ENCODE measurements around the gene FNIP2. TPM values are rescaled to one million over a fixed set of nuclear protein-coding genes. Genes with fewer than 3 reads are reported as not detected.

The FNIP2 gene
- total RNA-seq, 3 donors from 2014 or later (not counting 1 experiment from before 2014, with no cell fraction given), result 19.4 to 22.6 (median 21.8) TPM

- intact Hi-C loops (cut with micrococcal nuclease), result no loop called here
- no peaks in the 10 kb centered on the region for H3K4me1 Mint-ChIP-seq
- Histone ChIP-seq H3K27ac (ENCODE audit: low read length) (no peak overlapping the region), H3K36me3 (ENCODE audit: control insufficient read depth, insufficient read depth, low read length) (no peaks in the 10 kb centered on the region), H3K4me1 (ENCODE audit: control insufficient read depth, insufficient read depth, low read length) (no peaks in the 10 kb centered on the region), H3K9me3 (ENCODE audit: control insufficient read depth, insufficient read depth, low read length) (no peaks in the 10 kb centered on the region), H3K27me3 (ENCODE audit: control insufficient read depth, insufficient read depth, low read length) (no peaks in the 10 kb centered on the region), H3K4me3 (ENCODE audit: low read length) (no peak overlapping the region)
- DNase-seq (no peak), ATAC-seq (no peak)
- TF ChIP-seq CTCF (IDR thresholded peaks at IDR 0.05), result no peak
- H3K27ac Mint-ChIP-seq, result no peak overlapping the region
- no peaks in the 10 kb centered on the region for H3K27me3 Mint-ChIP-seq (ENCODE audit: low read depth in 2 of 2)
- WGBS (ENCODE audit: insufficient coverage), result 83% methylated on average over 1 of the region's 2 CpGs
- H3K4me3 Mint-ChIP-seq, result no peak overlapping the region
- H3K36me3 Mint-ChIP-seq, result no peaks in the 10 kb centered on the region
- H3K9me3 Mint-ChIP-seq, result no peaks in the 10 kb centered on the region
These were observed 143.6 kb downstream of the FNIP2 start for GRCh38 chr4:158912390-158912789.

GRCh38 chr4:158912806-158913205, 144.0 kb downstream of the FNIP2 start:
- TF ChIP-seq CTCF (IDR thresholded peaks at IDR 0.05), result no peak
- Mint-ChIP-seq H3K27ac (no peak overlapping the region), H3K27me3 (ENCODE audit: low read depth in 2 of 2) (no peaks in the 10 kb centered on the region), H3K4me3 (no peak overlapping the region), H3K36me3 (no peaks in the 10 kb centered on the region), H3K9me3 (no peaks in the 10 kb centered on the region), H3K4me1 (no peaks in the 10 kb centered on the region)
- 60% methylated on average over 6 of the region's 6 CpGs for WGBS (ENCODE audit: insufficient coverage)
- no peaks in the 10 kb centered on the region for H3K27me3 ChIP-seq (ENCODE audit: control insufficient read depth, insufficient read depth, low read length)
- no peaks in the 10 kb centered on the region for H3K9me3 ChIP-seq (ENCODE audit: control insufficient read depth, insufficient read depth, low read length)
- intact Hi-C loops (cut with micrococcal nuclease), result no loop called here
- no peaks in the 10 kb centered on the region for H3K4me1 ChIP-seq (ENCODE audit: control insufficient read depth, insufficient read depth, low read length)
- H3K36me3 ChIP-seq (ENCODE audit: control insufficient read depth, insufficient read depth, low read length), result no peaks in the 10 kb centered on the region
- no peak overlapping the region for H3K4me3 ChIP-seq (ENCODE audit: low read length)
- no peak overlapping the region for H3K27ac ChIP-seq (ENCODE audit: low read length)
- DNase-seq (no peak), ATAC-seq (no peak)

GRCh38 chr4:158913766-158914165, 144.9 kb downstream of the FNIP2 start:
- Mint-ChIP-seq H3K27me3 (ENCODE audit: low read depth in 2 of 2) (no peaks in the 10 kb centered on the region), H3K36me3 (no peaks in the 10 kb centered on the region), H3K4me3 (no peak overlapping the region), H3K9me3 (no peaks in the 10 kb centered on the region), H3K27ac (no peak overlapping the region), H3K4me1 (no peaks in the 10 kb centered on the region)
- TF ChIP-seq CTCF (IDR thresholded peaks at IDR 0.05), result no peak
- H3K27ac ChIP-seq (ENCODE audit: low read length), result no peak overlapping the region
- DNase-seq, result no peak
- no peak for ATAC-seq
- no peak overlapping the region for H3K4me3 ChIP-seq (ENCODE audit: low read length)
- intact Hi-C loops (cut with micrococcal nuclease), result no loop called here
- H3K27me3 ChIP-seq (ENCODE audit: control insufficient read depth, insufficient read depth, low read length), result no peaks in the 10 kb centered on the region
- WGBS (ENCODE audit: insufficient coverage), result 100% methylated on average over 1 of the region's 5 CpGs
- H3K9me3 ChIP-seq (ENCODE audit: control insufficient read depth, insufficient read depth, low read length), result no peaks in the 10 kb centered on the region
- H3K36me3 ChIP-seq (ENCODE audit: control insufficient read depth, insufficient read depth, low read length), result no peaks in the 10 kb centered on the region
- no peaks in the 10 kb centered on the region for H3K4me1 ChIP-seq (ENCODE audit: control insufficient read depth, insufficient read depth, low read length)

GRCh38 chr4:158914218-158914617, 145.4 kb downstream of the FNIP2 start:
- no peak for DNase-seq
- no peak for TF ChIP-seq CTCF (IDR thresholded peaks at IDR 0.05)
- Mint-ChIP-seq H3K9me3 (no peaks in the 10 kb centered on the region), H3K4me3 (no peak overlapping the region), H3K4me1 (no peaks in the 10 kb centered on the region), H3K27ac (no peak overlapping the region), H3K36me3 (no peaks in the 10 kb centered on the region), H3K27me3 (ENCODE audit: low read depth in 2 of 2) (no peaks in the 10 kb centered on the region)
- Histone ChIP-seq H3K4me1 (ENCODE audit: control insufficient read depth, insufficient read depth, low read length) (no peaks in the 10 kb centered on the region), H3K4me3 (ENCODE audit: low read length) (no peak overlapping the region), H3K27me3 (ENCODE audit: control insufficient read depth, insufficient read depth, low read length) (no peaks in the 10 kb centered on the region), H3K36me3 (ENCODE audit: control insufficient read depth, insufficient read depth, low read length) (no peaks in the 10 kb centered on the region), H3K9me3 (ENCODE audit: control insufficient read depth, insufficient read depth, low read length) (no peaks in the 10 kb centered on the region), H3K27ac (ENCODE audit: low read length) (no peak overlapping the region)
- no peak for ATAC-seq
- intact Hi-C loops (cut with micrococcal nuclease), result no loop called here
- WGBS (ENCODE audit: insufficient coverage), result 58% methylated on average over 3 of the region's 5 CpGs

All from natural killer cell (primary cell).